HepG2 (cell line): ENCODE results near the gene ITPR1. TPM values are rescaled to one million over a fixed set of nuclear protein-coding genes. Genes with fewer than 3 reads are reported as not detected.

Experiments used
- AGO2 ChIP-seq: fragments of 200-400 bp; formaldehyde crosslinking; optimal IDR thresholded peaks from 2 replicates; pipeline ENCODE3; 2017; ENCODE audit warnings: mild to moderate bottlenecking, low read depth, low read length, moderate library complexity
- ATF2 ChIP-seq: sonication (generic); formaldehyde crosslinking; IDR thresholded peaks from 2 replicates; pipeline ENCODE4 v1.4.0; 2020; ENCODE audit warnings: missing genetic modification reagents
- CERS6 ChIP-seq: sonication (generic); formaldehyde crosslinking; IDR thresholded peaks from 2 replicates; pipeline ENCODE4 v1.5.0; 2020; ENCODE audit warnings: missing genetic modification reagents
- CREB1 ChIP-seq, 2 experiments: fragments of 450-650 bp in 1 of 2; IDR thresholded peaks; 2 replicates each; pipeline ENCODE4 v1.6.1; 2016 to 2017; ENCODE audit warnings: control low read depth in 1 of 2, mild to moderate bottlenecking in 1 of 2, missing compliant biosample characterization in 1 of 2, missing genetic modification characterization in 1 of 2
- HMGXB3 ChIP-seq: sonication (generic); formaldehyde crosslinking; IDR thresholded peaks from 2 replicates; pipeline ENCODE4 v1.4.0; 2020; ENCODE audit warnings: missing genetic modification reagents, borderline replicate concordance
- HOXA5 ChIP-seq: sonication (generic); formaldehyde crosslinking; IDR thresholded peaks from 2 replicates; pipeline ENCODE4 v1.4.0; 2020; ENCODE audit warnings: missing genetic modification reagents
- IRF1 ChIP-seq: sonication (generic); formaldehyde crosslinking; IDR thresholded peaks from 2 replicates; pipeline ENCODE4 v1.4.0; 2020; ENCODE audit warnings: low read depth, mild to moderate bottlenecking, missing genetic modification reagents
- KAT2B ChIP-seq: fragments of 150-350 bp; IDR thresholded peaks from 2 replicates; pipeline ENCODE4 v1.6.1; 2014; ENCODE audit warnings: low read depth, low read length, borderline replicate concordance
- MZF1 ChIP-seq: sonication (generic); formaldehyde crosslinking; IDR thresholded peaks from 2 replicates; pipeline ENCODE4 v1.8.1; 2023; ENCODE audit warnings: mild to moderate bottlenecking, missing genetic modification reagents, borderline replicate concordance
- NFIB ChIP-seq: sonication (generic); formaldehyde crosslinking; IDR thresholded peaks from 2 replicates; pipeline ENCODE4 v1.9.0; 2021; ENCODE audit warnings: missing genetic modification reagents, mild to moderate bottlenecking, borderline replicate concordance
- NPAS2 ChIP-seq: sonication (generic); formaldehyde crosslinking; IDR thresholded peaks from 2 replicates; pipeline ENCODE4 v1.8.0; 2022; ENCODE audit warnings: mild to moderate bottlenecking, missing genetic modification reagents, borderline replicate concordance
- PATZ1 ChIP-seq: sonication (generic); formaldehyde crosslinking; IDR thresholded peaks from 2 replicates; pipeline ENCODE4 v1.4.0; 2020; ENCODE audit warnings: missing genetic modification reagents
- PRMT3 ChIP-seq: sonication (generic); formaldehyde crosslinking; IDR thresholded peaks from 2 replicates; pipeline ENCODE4 v1.8.1; 2022; ENCODE audit warnings: low read depth, mild to moderate bottlenecking, moderate library complexity, missing genetic modification reagents, borderline replicate concordance
- TP53 ChIP-seq: sonication (generic); formaldehyde crosslinking; conservative IDR thresholded peaks from 2 replicates; pipeline ENCODE4 v1.4.0; 2020; ENCODE audit warnings: missing genetic modification reagents
- ZBTB7B ChIP-seq: sonication (generic); formaldehyde crosslinking; IDR thresholded peaks from 2 replicates; pipeline ENCODE4 v1.4.0; 2020; ENCODE audit warnings: missing genetic modification reagents
- ZNF335 ChIP-seq: sonication (generic); formaldehyde crosslinking; IDR thresholded peaks from 2 replicates; pipeline ENCODE4 v1.4.0; 2020; ENCODE audit warnings: missing genetic modification reagents
- ZNF484 ChIP-seq: sonication (generic); formaldehyde crosslinking; IDR thresholded peaks from 2 replicates; pipeline ENCODE4 v1.5.1; 2020; ENCODE audit warnings: mild to moderate bottlenecking, low read depth, missing genetic modification reagents, borderline replicate concordance
- ZNF570 ChIP-seq: sonication (generic); formaldehyde crosslinking; IDR thresholded peaks from 2 replicates; pipeline ENCODE4 v1.4.0; 2020; ENCODE audit warnings: mild to moderate bottlenecking, missing genetic modification reagents, borderline replicate concordance
- polyA plus RNA-seq, 8 experiments: library from polyadenylated mRNA; depleted of rRNA in 3 of 8; stranded (reverse) in 7 of 8; unstranded in 1 of 8; fragments of >200 nt; fragmentation: Illumina TruSeq in 4 of 8; extraction: Trizol in 4 of 8; gene quantifications; 2 replicates each; pipeline versions ENCODE4 v1.2.1 to v1.2.3, GENCODE V29; 2011 to 2016; ENCODE audit warnings: low read depth in 4 of 8, missing spikeins in 1 of 8, mixed read lengths in 1 of 8; ENCODE audit not compliant: insufficient read depth in 1 of 8
- total RNA-seq, 5 experiments: library from RNA; depleted of rRNA; stranded (reverse); fragments of >200 nt; fragmentation: Illumina TruSeq; extraction: Trizol; gene quantifications; 2 replicates each; pipeline ENCODE4 v1.2.3, GENCODE V29; 2016; ENCODE audit warnings: low read depth in 1 of 5

Gene ITPR1
- total and polyA plus RNA-seq, 2 of the 13 experiments (the other 11 are each of a cell fraction or from before 2014, with no cell fraction given), result 10.0 to 11.4 TPM

- TF ChIP-seq PATZ1 (CRISPR knock-in tag) (no peak; the same call in 1 of the 2 replicates), NFIB (no peak), CERS6 (no peak), ATF2 (CRISPR knock-in tag) (no peak), ZNF335 (0 out of 2 replicates have a peak, but pooled peaks have one; percentile 53), PRMT3 (no peak), NPAS2 (CRISPR knock-in tag) (no peak), MZF1 (no peak), ZBTB7B (CRISPR knock-in tag) (peak; percentile 60), KAT2B (no peak), HOXA5 (CRISPR knock-in tag) (peak; percentile 70; the same call in 1 of the 2 replicates), AGO2 (no peak), TP53 (CRISPR knock-in tag) (no peak), CREB1 (IDR thresholded peaks at IDR 0.05) (peak; percentile 30; the same call in 1 of the 2 replicates), CREB1 (CRISPR knock-in tag; IDR thresholded peaks at IDR 0.05) (peak; percentile 79), ZNF570 (CRISPR knock-in tag) (no peak), HMGXB3 (CRISPR knock-in tag) (peak; percentile 58; the same call in 1 of the 2 replicates), ZNF484 (no peak), IRF1 (CRISPR knock-in tag) (no peak)
These were observed at the start of gene ITPR1 (continued) for GRCh38 chr3:4493014-4493940.
